ENCODE measurements around the gene GALNT8. TPM values are rescaled to one million over a fixed set of nuclear protein-coding genes. Genes with fewer than 3 reads are reported as not detected.

Gene GALNT8
- total RNA-seq, 1 donor from 2014 or later = 1.1 TPM

DNA sequence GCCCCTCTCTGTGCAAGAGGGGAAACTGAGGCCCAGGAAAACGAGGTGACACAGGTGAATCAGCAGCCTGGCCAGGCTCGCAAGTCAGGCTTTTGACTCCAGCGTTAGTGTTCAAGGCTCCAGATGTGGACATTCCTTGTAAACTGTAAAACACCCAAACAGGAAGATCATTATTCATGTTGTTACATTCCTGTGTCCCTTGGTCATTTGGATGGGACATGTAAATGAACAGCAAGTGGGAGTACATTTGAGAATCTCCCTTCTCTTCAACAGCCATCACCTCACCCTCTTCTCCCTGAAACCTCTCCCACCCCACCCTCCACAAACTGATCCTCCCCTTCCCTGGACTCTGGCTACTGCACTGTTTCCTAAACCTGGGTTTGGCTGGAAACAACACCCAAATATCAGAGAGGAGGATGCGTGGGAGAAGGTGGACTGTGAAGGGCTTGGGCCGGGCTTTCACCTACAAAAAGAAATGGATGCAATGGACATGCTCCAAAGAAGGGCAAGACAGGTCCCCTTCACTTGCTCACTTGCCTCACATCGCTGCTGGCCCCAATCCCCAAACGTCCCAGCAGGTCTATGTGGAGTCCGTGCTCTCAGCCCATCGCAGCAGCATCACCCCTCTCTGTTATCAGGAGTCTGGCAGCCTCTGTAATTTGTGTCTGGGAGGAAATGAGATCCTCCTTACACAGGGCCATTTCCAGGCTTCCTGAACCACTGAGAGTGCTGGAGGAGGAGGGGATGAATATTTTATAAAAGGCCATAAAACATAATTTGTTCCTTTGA lies 76.7 kb downstream of the GALNT8 start:
- intact Hi-C loops (cut with micrococcal nuclease) = no loop called here

GRCh38 chr12:4800555-4800954 lies 80.4 kb downstream of the GALNT8 start:
- intact Hi-C loops (cut with micrococcal nuclease) = no loop called here

DNA sequence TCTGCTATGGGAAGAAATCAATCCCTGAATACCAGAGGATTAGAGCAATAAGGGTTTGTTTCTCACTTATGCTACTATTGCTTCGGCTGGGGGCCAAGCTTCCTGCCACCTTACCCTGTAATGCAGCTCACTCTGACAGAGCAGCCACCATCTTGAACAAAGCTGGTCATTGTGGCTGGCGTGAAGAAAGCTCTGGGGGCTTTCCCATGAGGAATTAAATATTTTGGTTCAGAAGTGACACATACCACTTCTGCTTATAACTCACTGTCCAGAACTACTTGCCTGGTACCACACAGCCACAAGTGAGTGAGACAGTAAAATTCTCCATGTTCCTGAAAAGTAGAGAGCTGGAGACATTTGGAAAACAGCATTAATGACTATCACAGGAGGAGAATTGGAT lies 82.6 kb downstream of the GALNT8 start:
- intact Hi-C loops (cut with micrococcal nuclease) = no loop called here

DNA sequence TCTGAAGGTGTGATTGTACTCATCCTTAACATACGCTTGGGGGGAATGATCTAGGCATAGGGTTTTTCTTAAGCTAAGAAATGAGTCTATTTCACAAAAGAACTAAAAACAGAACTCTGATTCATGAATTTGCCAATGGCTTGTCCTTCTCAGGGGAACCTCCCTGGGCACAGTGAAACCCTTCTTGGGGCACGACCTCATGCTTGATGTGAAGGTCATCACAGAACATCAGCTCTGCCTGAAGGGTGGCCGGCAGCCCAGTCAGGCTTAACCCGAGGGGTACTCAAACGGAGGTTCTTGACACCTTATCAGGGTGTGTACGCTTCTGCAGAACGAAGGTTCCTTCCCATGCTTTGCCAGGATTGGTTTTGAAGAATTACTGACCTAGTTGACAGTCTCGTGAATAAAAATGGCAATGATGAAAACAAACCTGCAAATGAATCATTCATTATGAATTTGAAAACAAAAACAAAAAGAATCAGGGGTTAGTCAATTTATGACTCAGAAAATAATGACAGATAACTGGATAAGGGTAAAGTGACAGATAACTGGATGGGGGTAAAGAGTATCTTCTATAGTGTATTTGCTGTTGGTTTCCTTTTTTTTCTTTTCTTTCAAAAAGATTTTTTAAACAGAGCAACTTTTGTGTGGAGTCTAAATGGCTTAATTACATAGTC lies 86.4 kb downstream of the GALNT8 start:
- intact Hi-C loops (cut with micrococcal nuclease) = loop anchor here (2.0 kb wide), 1 partner anchor 22 kb away; no protein-coding TSS in a partner anchor

GRCh38 chr12:4807116-4807783 lies 87.0 kb downstream of the GALNT8 start:
- intact Hi-C loops (cut with micrococcal nuclease) = loop anchor here (2.0 kb wide), 1 partner anchor 22 kb away; no protein-coding TSS in a partner anchor

DNA sequence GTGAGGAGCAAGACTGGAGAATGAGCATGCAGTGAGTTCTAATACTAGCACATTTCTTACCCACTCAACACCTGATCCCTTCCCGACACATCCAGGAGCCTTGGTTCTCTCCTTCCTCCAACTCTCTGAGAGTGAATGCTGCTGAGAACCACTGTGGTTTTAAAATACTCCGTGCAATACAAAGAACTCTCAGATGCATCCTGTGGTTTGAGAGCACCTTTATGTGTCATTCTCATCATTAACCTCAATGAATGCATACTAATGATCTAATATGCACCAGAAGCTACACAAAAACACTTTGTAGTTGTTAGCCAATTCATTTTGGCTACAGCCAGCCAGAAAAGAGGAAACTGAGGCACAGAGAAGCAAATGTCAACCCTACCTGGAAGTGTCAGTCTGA lies 87.6 kb downstream of the GALNT8 start:
- intact Hi-C loops (cut with micrococcal nuclease) = loop anchor here (2.0 kb wide), 1 partner anchor 21 kb away; no protein-coding TSS in a partner anchor

- intact Hi-C loops (cut with micrococcal nuclease) = no loop called here
Observed at GRCh38 chr12:4809013-4809448, 88.8 kb downstream of the GALNT8 start.

DNA sequence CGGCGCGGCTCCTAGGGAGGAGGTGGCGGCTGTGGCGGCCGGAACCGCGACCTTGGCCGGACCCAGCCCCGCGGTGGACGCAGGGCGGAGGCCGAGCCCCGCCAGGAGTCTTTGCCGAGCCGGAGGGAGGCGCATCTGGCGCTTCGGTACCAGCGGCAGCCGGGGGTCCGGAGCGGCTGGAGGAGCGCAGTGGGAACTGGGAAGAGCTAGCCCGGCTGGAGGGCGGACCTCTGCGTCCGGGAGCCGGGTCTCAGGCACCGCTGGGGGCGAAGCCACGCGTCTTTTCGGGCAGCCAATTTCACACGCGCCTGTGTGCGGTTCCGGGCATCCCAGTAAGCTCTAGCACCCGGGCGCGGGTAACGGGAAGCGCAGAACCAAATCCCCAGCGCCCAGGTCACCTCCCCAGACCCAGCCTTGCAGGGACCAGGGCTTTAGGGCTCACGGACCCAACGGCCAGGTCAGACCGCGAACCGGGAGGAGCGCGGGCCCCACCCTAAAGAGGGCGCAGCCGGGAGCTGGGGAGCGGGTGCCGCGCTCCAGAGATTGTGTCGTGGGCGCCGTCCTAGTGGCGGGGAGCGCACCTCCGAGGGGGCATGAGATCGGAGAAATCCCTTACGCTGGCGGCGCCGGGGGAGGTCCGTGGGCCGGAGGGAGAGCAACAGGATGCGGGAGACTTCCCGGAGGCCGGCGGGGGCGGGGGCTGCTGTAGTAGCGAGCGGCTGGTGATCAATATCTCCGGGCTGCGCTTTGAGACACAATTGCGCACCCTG lies 89.4 kb downstream of the GALNT8 start:
- intact Hi-C loops (cut with micrococcal nuclease) = no loop called here

DNA sequence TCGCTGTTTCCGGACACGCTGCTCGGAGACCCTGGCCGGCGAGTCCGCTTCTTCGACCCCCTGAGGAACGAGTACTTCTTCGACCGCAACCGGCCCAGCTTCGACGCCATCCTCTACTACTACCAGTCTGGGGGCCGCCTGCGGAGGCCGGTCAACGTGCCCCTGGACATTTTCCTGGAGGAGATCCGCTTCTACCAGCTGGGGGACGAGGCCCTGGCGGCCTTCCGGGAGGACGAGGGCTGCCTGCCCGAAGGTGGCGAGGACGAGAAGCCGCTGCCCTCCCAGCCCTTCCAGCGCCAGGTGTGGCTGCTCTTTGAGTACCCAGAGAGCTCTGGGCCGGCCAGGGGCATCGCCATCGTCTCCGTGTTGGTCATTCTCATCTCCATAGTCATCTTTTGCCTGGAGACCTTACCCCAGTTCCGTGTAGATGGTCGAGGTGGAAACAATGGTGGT lies 90.0 kb downstream of the GALNT8 start:
- intact Hi-C loops (cut with micrococcal nuclease) = no loop called here

GRCh38 chr12:4812624-4813327 lies 92.6 kb downstream of the GALNT8 start:
- intact Hi-C loops (cut with micrococcal nuclease) = no loop called here

GRCh38 chr12:4813741-4814140 lies 93.5 kb downstream of the GALNT8 start:
- intact Hi-C loops (cut with micrococcal nuclease) = no loop called here

GRCh38 chr12:4814485-4814884 lies 94.3 kb downstream of the GALNT8 start:
- intact Hi-C loops (cut with micrococcal nuclease) = no loop called here

GRCh38 chr12:4816744-4817525 lies 96.7 kb downstream of the GALNT8 start:
- intact Hi-C loops (cut with micrococcal nuclease) = loop anchor here (2.0 kb wide), 1 partner anchor 40 kb away; no protein-coding TSS in a partner anchor

- intact Hi-C loops (cut with micrococcal nuclease) = loop anchor here (2.0 kb wide), 1 partner anchor 39 kb away; no protein-coding TSS in a partner anchor
Observed at GRCh38 chr12:4817880-4818279, 97.7 kb downstream of the GALNT8 start.

- intact Hi-C loops (cut with micrococcal nuclease) = loop anchor here (10.0 kb wide), 1 partner anchor 1095 kb away; no protein-coding TSS in a partner anchor
Observed at GRCh38 chr12:4819654-4820053, 99.5 kb downstream of the GALNT8 start.

- intact Hi-C loops (cut with micrococcal nuclease) = loop anchor here (10.0 kb wide), 1 partner anchor 1096 kb away; no protein-coding TSS in a partner anchor
Observed at GRCh38 chr12:4820971-4821370, 100.8 kb downstream of the GALNT8 start.
